HG03469 (cell line): ENCODE data around the gene FZD1.
"Not testable (repeated sequence)": the region's sequence is repeated elsewhere in the genome, so short reads cannot be mapped to it uniquely, and the experiment has no call there.

Experiments used
- ATAC-seq: cut with Tn5 transposase; IDR thresholded peaks from one replicate; pipeline ENCODE4 v1.9.1; 2021; ENCODE audit warnings: mild to moderate bottlenecking, moderate library complexity, moderate number of reproducible peaks; ENCODE audit not compliant: unreplicated experiment

The FZD1 gene

DNA sequence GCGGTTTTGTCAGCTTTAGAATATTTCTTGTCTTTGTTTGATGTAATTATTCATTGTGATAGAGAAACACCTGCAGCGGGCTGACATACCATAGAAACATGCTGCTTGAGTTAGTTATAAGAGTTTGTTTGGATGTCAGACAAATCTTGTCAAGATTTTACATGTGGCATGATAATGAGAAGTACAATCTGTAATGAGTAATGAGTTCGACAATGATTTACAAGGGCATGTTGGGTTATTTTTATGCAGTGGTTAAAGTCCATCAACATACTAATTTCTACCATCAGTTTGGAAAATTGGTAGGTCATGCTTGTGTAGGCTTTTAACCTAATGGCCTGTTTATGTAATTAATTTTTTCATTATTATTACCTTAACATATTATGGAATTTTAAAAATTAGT lies 31.3 kb downstream of the FZD1 start:
- no peak for ATAC-seq

DNA sequence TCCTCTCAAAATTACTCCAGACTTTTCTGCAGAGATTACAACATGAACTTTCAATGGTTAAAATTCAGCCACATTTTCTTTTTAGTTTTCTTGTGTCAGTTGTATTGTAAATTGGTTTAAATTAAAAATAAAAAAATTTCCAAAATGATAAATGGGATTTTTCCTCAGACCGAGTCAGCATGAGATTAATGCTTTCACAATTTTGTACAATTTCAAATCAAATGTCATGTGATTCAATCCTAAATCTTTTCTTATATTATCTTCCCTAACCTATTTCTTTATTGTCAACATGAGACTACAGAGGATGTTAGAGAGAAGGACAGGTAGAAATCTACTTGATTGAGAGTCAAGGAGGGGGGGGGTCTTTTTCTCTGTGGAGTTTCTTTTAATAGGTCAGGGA lies 33.7 kb downstream of the FZD1 start:
- ATAC-seq = no peak

DNA sequence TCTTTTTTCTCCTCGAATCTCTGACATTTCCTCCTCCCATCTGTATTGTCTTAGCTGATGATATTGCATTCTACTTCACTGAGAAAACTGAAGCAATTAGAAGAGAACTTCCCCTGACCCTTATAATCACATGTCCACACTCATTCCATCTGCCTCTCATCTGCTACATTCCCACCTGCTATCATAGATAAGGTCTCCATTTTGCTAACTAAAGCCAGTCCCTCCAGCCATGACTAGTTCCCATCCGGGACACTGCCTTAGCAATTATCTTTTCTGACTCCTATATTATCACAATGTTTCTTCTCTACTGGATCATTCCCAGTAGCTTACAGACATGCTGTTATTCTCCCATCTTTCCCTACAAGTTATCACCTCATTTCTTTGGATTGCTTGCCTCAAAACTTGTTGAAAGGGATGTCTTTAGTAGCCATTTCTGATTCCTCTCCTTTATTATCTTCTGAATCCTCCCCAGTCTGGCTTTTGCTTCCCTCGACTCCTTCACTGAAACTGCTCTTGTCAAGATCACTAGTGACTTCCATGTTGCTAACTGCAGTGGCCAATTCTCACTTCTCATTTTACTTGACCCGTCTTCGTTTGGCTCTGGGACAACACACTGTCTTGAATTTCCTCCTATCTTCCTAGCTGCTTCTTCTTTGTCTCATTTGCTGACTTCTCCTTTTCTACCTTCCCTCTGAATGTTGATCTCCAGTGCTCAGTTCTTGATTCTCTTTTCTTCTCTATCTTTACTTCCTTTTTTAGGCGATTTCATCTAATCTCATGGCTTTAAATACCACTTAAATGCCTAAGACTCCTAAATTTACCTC lies 35.9 kb downstream of the FZD1 start:
- no peak for ATAC-seq

DNA sequence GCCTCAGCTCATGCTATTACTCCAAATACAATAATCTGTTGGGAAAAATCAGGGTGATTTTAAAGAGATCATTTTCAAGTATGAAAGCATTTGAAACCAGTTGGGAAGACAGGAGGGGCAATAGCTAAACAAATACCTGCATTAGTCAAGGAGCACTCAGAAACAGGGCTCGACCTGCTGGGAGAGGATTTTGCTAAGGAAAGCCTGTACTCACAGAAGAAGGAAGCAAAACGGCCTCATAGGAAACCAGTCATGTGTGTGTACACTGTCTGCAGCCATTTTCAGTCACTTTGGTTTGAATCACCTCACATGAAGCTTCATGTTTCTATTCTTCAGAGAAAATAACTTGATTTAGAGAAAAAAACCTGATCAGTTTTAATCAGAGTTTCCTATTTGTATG lies 38.6 kb downstream of the FZD1 start:
- ATAC-seq = no peak

DNA sequence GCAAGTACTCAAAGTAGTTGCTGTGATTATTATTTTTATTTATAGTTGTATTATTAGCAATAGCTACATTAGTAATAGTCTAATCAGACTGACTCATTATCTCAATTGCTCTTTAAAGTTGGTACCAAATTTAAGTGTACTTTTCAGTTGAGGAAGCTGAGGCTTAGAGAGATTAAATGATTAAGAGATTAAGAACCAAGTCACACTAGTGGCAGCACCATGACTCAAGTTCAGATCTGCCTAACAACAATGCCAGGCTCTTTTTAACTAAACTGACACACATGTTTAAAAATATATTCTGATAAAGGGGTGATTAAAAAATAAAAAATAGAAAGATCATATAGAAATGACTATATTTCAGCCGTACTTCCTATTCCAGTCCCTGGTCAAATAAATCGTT lies 42.0 kb downstream of the FZD1 start:
- no peak for ATAC-seq

DNA sequence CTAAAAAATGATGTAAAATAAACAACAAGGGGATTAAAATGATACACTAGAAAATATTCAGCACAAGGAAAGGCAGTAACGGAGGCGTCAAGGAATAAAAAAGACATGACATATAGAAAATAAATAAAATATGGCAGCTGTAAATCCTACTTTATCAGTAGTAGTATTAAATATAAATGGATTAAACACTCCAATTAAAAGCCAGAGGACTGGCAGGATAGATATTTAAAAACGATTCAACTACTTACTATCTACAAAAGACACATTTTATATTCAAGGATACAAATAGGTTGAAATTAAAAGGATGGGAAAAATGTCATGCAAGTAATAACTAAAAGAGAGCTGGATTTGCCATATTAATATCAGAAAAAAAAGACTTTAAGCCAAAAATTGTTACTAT lies 43.2 kb downstream of the FZD1 start:
- no peak for ATAC-seq

DNA sequence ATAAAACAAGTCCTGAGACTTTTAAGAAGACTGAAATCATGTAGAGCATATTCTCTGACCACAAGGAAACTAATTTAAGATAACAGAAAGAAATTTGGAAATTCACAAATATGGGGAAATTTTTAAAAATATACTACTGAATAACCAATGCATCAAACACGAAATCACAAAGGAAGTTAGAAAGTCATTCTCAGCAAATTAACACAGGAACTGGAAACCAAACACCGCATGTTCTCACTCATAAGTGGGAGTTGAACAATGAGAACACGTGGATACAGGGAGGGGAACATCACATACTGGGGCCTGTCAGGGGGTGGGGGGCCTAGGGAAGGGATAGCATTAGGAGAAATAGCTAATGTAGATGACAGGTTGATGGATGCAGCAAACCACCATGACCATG lies 44.0 kb downstream of the FZD1 start:
- ATAC-seq = not testable (repeated sequence)

DNA sequence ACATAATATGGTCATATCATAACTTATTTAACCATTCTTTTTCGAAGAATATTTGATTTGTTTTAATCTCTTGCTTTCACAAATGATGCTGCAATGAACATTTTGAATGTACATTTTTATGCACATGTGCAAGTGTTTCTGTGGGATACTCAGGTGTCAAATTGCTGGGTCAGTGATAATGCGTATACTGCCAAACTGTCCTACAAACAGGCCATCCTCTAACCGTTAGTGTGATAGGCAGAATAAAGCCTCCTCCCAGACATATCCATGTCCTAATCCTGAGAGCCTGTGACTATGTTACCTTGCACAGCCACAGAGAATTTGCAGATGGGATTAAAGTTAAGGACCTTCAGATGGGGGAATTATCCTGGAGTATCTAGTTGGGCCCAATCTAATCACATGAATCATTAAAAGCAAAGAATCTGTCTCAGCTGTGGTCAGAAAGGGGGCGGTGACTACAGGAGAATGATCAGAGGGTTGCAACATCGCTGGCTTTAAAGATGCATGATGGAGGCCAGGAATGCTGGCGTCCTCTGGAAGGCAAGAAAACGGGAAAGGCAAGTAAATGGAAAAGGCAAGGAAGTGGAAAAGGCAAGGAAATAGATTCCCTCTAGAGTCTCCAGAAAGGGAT lies 46.7 kb downstream of the FZD1 start:
- no peak for ATAC-seq

DNA sequence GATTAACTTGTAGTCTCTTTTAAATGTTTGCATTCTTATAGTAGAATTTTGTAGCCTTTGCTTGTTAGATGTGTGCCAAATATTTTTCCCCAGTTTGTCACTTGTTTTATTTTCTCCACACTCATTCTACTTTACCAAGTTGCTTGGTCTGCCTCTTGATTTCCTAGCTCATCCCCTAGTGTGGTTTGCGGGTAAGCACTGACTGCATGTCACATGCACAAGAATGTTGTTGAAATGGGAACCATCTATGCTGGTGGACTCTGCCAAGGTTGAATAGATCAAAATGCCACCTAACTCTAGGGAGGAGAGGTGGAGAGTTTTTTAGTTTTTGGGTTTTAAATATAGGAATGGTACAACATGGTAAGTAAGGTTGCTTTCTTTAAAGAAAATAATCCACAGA lies 47.6 kb downstream of the FZD1 start:
- ATAC-seq = no peak

DNA sequence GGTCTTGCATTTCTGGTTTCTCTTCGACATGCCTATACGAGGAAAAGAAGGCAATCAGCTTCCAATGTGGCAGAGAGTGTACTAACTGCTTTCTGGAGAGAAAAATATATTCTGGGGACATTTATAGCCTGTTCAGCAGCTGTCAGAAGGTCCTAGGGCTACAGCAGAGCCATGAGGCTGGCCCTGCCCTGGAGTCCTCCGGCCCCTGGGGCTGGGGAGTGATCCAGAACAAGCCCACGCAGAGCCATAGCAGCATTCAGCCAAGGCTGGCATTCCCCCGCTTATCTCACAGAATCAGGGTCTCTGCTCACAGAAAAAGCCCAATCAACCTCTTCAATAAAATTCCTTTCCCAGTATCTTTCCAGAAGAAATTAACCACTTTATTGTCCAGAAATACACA lies 48.9 kb downstream of the FZD1 start:
- no peak for ATAC-seq

DNA sequence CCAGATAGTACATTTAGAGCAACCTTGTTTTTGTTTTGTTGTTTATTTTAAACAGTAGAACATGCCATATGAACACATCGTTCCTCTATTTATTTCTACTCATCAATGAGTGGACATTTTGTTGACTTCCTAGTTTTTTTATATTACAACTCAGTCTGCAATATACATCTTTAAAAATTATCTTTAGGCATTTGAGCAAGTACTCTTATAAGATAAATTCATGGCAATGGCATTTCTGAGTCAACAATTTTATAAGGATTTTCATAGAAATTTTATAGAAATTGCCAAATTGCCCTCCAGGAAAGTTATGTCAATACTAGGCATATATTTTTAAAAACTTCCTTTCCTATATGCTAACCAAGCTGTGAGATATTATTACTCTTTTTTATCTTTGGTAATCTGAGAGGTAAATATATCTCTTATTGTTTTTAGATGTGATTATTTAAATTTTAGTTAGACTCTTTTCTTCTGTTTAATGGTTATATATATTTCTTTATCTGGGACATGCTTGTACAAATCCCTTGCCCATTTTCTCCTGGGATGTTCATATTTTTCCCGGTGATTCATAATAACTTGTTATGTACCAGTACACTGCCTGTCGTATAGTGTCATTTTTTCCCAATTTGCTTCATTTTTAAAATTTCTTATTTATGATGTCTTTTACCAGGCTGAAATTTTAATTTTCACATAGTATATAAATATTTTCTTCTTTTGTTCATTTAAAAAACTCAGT lies 50.5 kb downstream of the FZD1 start:
- ATAC-seq = no peak

DNA sequence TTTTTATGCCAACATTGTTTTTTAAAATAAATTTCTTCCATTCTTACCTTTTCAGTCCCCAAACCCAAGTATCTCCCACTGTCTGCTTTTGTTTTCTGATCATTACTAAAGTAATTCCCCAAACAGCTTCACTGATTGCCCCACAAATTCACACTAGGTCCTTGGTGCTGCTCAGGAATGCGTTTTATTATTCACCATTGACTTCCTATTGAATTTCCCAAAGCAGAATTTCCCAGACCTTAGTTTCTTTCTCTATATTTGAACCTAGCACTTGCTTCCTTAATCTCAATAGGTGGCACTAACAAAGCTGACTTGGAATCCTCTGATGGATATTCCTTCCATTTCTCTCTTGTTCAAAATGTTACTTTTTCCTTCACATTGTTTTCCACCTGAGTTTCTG lies 52.2 kb downstream of the FZD1 start:
- ATAC-seq = no peak

DNA sequence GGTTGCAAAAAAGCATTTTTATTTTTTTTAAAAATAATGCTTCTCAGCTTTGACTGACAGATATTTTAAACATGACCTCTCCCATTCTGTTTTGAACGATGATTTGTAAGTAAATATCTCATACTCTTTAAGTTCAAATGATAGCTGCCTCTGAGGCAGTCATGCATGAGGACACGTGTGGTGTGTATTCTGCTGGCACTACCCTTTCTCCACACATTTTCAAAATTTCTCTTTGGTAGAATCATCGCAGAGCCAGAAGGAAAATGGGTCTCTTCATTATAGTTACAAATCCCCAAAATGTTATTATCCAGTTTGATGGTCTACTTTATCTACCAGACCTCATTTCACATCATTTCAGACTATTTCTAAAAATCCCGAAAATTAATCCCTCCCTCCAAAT lies 55.1 kb downstream of the FZD1 start:
- ATAC-seq = no peak

DNA sequence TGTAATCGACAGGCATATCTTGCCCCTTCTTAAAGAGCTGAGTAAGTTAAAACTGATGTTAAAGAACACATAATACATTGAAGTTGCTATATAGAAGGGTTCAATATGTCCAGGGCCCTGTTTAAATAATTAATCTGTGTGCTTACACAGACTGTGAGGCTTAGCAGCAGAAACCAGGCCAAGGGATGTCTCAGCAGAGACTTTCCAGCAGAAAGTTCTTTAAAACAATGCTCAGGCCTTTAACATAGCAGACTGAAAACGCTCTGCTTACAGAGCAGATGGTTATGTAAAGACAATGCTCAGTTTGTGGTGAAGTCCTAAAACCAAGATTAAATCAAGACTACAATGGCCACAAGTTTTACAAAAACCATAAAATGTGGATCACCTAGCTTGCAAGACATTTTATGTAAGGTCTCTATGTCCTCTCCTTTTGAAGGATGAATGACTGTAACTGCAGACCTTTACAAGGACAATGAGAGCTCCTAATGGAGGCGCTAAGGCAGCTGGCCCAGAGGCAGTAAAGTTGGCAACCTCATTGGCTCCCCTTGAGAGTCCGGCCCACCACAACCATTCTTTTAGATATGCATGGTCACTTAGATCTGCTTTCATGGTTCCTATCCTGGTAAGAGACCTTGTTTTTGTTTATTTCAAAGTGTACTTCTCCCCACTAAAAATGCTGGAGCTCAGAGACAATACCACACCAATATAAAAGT lies 56.3 kb downstream of the FZD1 start:
- ATAC-seq = no peak
